GM18909 (cell line): ENCODE data around the gene AMPD3.
A peak's percentile ranks its signal among the peaks of the same experiment; 100 is the strongest.

Source experiments
- ATAC-seq: cut with Tn5 transposase; IDR thresholded peaks from one replicate; pipeline ENCODE4 v1.9.1; 2021; ENCODE audit warnings: mild to moderate bottlenecking; ENCODE audit not compliant: unreplicated experiment, poor library complexity

Gene AMPD3

DNA sequence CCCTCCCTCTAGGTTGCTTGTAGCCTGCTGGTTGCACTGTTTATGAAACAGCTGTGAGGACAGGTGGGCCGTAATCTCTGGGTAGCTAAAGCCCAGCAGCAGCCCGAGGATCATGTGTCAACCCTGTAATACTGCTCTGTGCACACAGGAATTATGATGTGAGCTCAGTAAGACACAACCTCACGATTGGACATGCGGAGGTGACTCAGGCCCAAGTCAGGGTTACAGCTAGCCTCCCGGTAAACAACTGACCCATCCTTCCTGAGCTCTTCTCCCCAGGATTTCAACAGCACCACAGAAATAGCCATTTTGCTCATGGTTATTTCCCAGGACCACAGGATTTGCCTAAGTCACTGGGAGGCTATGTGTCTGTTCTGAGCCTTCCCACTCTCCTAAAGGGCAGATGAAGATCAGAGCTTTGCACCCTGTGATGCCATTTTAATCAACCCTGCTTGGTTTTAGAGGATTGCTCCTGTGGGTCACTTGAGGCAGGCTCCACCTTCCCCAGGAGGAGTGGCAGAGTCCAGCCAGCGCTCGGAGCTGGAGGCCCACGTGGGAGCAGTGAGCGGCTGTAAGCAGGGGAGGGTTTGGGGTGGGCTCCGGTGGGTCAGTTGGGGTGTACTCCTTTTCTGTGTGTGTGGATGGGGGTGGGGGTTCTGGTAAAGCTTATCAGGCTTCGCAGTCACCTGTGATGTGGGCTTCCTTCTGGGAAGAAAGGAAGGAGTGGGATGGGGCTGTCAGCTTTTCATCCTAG is at the start of gene AMPD3:
Gene AMPD3, plus strand, starts transcription at position 387 of the 754 bp plus-strand sequence. CDS start 6,256 bp downstream, outside the sequence.
- ATAC-seq = peak; percentile 18

- ATAC-seq = peak; percentile 46
Measured at GRCh38 chr11:10405865-10406592, 49.0 kb upstream of the AMPD3 start.

GRCh38 chr11:10407055-10407454 is 48.0 kb upstream of the AMPD3 start:
- no peak for ATAC-seq

DNA sequence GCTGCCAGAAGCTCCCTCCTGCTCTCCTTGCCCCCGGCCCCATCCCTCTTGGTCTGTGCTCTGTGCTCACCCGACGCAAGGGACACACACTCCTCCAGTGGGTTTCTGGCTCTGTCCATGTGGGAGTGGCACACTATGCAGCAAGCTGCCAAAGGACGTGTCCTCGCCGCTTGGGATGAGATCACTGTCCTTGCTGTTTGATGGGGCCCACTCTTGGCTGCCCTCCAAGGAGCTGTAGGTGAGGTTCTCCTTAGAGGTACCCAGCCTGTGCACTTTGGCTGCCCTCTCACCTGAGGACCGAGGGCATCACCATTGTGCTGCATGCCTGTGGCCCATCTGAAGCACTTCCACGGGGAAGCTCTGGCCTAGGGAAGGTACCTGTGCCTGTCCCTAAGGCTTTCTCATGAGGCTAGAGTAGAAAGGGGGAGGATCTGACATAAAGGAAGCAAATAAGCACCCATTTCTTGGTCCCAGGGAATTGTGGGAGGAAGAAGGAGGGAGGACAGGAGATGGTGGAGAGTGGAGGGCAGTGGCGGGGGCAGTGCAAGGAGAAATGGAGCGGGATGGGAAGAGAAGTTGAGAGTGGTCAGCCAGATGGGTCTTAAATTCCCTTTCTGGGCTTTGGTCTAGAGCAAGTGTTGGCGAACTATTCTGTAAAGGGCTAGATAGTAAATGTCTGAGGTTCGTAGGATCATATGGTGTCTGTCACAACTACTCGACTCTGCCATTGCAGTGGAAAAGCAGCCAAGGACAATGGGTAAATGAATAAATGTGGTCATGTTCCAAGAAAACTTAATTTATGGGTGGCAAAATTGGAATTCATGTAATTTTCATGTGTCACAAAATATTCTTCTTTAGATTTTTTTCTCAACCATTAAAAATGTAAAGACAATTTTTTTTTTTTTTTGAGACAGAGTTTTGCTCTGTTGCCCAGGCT is 47.0 kb upstream of the AMPD3 start:
- no peak for ATAC-seq

GRCh38 chr11:10409207-10409661 is 45.8 kb upstream of the AMPD3 start:
- ATAC-seq = no peak

- no peak for ATAC-seq
Measured at GRCh38 chr11:10410106-10410843, 44.8 kb upstream of the AMPD3 start.

DNA sequence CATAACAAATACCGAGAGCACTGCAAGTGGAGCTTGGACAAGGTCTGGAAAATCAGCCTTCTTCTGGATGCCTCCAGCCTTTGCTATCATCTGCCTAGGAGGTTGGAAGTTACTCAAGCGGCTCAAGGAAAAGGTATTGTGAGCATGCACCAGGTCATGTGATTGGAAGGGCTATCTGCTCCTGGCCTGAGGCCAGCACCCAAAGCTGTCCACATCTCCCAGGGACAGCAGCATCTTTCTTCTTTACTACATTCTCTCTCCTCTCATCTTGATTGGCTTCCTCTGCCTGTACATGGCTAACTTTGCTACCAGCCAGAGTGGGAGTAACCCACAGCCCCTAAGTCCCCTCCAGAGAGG is 44.2 kb upstream of the AMPD3 start:
- ATAC-seq = no peak

DNA sequence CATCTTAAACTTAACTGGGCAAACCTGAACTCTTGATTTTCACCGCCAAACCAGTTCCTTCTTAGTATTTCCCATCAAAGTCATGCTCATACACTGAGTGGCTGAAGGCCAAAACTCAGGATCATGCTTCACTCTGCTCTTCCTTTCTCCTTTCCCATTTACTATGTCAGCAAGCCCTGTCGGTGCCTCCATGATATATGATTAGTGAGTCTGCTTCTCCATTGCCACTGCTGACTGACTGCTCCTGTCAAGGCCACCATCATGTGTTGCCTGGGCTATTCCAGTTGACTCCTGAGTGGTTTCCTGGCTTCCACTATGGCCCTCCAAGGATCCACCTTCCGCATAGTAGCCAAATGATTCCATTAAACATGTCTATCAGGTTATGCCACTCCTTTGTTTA is 42.8 kb upstream of the AMPD3 start:
- no peak for ATAC-seq

GRCh38 chr11:10413268-10413667 is 41.8 kb upstream of the AMPD3 start:
- ATAC-seq = no peak

GRCh38 chr11:10414181-10414580 is 40.9 kb upstream of the AMPD3 start:
- no peak for ATAC-seq

DNA sequence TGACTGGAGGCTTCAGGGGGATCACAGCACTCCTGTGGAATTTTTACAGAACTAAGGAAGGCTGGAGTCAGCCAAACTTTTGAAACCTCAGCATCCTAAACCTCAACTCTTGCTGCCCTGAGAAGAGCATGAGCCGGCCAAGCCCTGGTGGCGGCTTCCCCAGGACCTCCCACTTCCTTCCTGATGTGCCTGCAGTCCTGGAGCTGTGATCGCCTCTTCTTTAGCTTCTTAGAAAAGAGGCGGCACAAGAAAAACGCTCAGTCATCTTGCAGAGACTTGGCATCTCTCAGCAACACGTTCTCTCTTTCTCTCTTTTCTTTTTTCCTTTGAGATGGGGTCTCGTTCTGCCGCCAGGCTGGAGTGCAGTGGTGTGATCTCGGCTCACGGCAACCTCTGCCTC is 40.4 kb upstream of the AMPD3 start:
- no peak for ATAC-seq

GRCh38 chr11:10415817-10416392 is 39.2 kb upstream of the AMPD3 start:
- ATAC-seq = no peak

DNA sequence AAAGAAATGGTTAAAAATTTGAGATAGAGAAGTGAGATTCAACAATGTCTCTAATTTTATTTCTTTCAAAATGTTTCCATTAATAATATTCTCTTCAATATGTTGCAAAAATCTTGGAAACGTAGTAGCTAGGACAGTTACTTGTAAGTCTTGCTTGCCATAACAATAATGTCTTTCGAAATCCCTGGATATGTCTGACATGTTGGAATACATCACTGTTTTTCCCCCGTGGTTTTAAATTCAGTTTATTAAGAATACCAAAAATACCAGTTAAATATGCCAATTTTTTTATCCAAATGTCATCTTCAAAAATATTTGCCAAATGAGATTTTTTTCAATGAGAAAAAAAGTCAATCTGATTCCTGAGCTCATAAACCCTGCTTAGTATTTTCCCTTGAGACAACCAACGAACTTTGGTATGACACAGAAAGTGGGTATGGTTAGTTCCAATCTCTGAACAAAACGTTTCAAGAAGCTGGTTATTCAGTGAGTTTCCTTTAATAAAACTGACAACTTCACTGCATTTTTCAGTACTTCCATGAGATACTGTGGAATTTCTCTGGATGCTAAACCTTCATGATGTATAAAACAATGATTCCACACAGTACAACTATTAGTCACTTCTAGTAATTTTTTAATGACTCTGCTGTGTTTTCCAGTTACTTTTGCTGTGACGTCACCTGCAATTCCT is 36.7 kb upstream of the AMPD3 start:
- ATAC-seq = no peak

DNA sequence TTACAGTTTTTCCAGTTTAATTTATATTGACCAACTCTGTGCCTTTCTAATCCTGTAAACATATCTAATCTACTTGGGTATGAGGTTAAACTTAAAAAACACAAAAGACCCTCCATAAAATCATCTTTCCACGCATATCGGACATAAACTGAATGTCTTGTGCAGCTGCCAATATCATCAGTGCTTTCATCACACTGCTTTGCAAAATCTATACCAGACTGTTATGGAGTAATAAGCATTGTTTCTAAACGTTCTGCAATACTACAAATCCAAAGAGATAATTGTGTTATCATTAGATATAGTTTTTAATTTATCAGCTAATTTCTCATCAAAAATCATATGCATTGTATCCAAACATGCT is 36.1 kb upstream of the AMPD3 start:
- ATAC-seq = no peak

- ATAC-seq = no peak
Measured at GRCh38 chr11:10426475-10426874, 28.6 kb upstream of the AMPD3 start.

GRCh38 chr11:10428453-10428852 is 26.6 kb upstream of the AMPD3 start:
- ATAC-seq = no peak

- no peak for ATAC-seq
Measured at GRCh38 chr11:10429526-10429925, 25.5 kb upstream of the AMPD3 start.

DNA sequence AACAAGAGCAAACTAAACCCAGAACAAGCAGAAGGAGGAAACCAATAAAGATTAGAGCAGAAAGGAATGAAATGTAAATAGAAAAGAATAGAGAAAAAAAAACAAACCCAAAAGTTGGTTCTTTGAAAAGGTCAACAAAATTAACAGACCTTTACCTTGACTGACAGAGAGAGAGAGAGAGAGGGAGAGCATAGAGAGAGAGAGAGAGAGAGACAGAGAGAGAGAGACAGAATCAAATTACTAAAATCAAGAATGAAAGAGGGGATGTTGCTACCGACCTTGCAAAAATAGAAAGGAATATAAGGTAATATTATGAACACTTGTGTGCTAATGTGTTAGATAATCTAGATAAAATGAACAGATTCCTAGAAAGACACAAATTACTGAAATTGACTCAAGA is 22.6 kb upstream of the AMPD3 start:
- ATAC-seq = no peak

- ATAC-seq = no peak
Measured at GRCh38 chr11:10432971-10433370, 22.1 kb upstream of the AMPD3 start.
